Prostate gland (tissue), 2 donors: ENCODE measurements around the gene SUPT6H.

Experiments
- POLR2A ChIP-seq: fragments of 450-650 bp; IDR thresholded peaks from one replicate; pipeline ENCODE4 v1.6.1; 2016; ENCODE audit warnings: antibody characterized with exemption, mild to moderate bottlenecking
- TF ChIP-seq, protein P1 (sequence below), 4 experiments: fragments of 200-600 bp in 2 of 4; fragments of 450-650 bp in 2 of 4; sonication (generic) in 2 of 4; IDR thresholded peaks; 1 replicate in 3 of 4; 2 replicates in 1 of 4; pipeline ENCODE4 v1.5.1; 2016 to 2019; ENCODE audit warnings: antibody characterized with exemption in 4 of 4, mild to moderate bottlenecking in 2 of 4, moderate library complexity in 2 of 4

DNA sequence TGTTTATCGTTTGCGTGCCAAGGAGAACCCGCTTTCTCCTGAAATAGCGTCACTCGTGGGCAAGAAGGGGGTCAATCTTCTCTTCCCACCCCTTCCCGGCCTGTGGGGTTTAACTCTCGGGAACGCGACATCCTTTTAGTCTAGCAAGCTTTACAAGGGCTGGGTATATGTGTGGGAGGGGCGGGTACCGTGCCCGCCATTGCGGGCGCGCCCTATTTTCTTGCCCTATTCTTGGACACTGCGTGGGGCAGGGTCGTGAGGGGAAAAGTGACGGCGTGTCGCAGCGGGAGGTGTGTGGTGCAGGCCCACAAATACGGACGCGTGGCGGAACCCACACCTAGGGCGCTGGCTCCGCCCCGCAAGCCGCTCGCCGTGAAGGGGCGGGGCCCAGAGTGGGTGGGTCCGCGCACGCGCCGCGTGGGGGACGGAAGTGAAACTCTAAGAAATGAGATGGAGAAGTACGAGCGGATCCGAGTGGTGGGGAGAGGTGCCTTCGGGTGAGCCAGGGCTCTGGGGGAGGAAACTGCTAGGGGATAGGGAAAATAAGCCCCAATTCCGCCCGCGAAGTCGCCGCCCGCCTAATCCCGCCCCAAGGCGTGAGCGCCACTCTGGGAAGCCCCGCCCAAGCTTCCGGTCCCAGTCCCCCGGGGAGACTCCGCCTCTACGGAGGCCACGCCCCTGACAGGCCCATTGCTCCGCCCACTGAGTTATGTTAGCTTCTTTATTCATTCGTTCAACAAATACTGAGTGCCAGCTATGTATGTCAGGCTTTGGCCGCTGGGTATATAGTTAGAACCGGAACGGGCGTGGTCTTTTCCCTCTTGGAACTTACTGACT lies 66.6 kb downstream of the SUPT6H start, which contains the start of gene NEK8:
- TF ChIP-seq, protein P1, sequence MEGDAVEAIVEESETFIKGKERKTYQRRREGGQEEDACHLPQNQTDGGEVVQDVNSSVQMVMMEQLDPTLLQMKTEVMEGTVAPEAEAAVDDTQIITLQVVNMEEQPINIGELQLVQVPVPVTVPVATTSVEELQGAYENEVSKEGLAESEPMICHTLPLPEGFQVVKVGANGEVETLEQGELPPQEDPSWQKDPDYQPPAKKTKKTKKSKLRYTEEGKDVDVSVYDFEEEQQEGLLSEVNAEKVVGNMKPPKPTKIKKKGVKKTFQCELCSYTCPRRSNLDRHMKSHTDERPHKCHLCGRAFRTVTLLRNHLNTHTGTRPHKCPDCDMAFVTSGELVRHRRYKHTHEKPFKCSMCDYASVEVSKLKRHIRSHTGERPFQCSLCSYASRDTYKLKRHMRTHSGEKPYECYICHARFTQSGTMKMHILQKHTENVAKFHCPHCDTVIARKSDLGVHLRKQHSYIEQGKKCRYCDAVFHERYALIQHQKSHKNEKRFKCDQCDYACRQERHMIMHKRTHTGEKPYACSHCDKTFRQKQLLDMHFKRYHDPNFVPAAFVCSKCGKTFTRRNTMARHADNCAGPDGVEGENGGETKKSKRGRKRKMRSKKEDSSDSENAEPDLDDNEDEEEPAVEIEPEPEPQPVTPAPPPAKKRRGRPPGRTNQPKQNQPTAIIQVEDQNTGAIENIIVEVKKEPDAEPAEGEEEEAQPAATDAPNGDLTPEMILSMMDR (IDR thresholded peaks at IDR 0.05), result peak in 1 of 4 experiments; percentile 16
- peak; percentile 87 for TF ChIP-seq POLR2A
